Rectal smooth muscle tissue (tissue), 1 donor: ENCODE measurements around the gene CAVIN2.
"Not testable (repeated sequence)": the region's sequence is repeated elsewhere in the genome, so short reads cannot be mapped to it uniquely, and the experiment has no call there.

Source experiments
- H3K27ac ChIP-seq: one replicate; pipeline ENCODE4 v1.7.0; 2013; ENCODE audit warnings: low read depth, low read length, inconsistent platforms
- H3K27me3 ChIP-seq: one replicate; pipeline ENCODE4 v1.7.0; 2013; ENCODE audit warnings: low read length; ENCODE audit not compliant: control insufficient read depth, insufficient read depth
- H3K36me3 ChIP-seq: one replicate; pipeline ENCODE4 v1.7.0; 2013; ENCODE audit warnings: low read length; ENCODE audit not compliant: control insufficient read depth, insufficient read depth
- H3K4me1 ChIP-seq: one replicate; pipeline ENCODE4 v1.7.0; 2013; ENCODE audit warnings: low read length; ENCODE audit not compliant: control insufficient read depth, insufficient read depth
- H3K4me3 ChIP-seq: one replicate; pipeline ENCODE4 v1.7.0; 2013; ENCODE audit warnings: low read length
- H3K9ac ChIP-seq: one replicate; pipeline ENCODE4 v1.7.0; 2013; ENCODE audit warnings: low read length

CAVIN2 gene

GRCh38 chr2:191802180-191802579 lies 44.7 kb downstream of the CAVIN2 start:
- Histone ChIP-seq H3K36me3 (no peaks in the 10 kb centered on the region), H3K4me3 (no peak overlapping the region), H3K9ac (no peak overlapping the region), H3K4me1 (no peaks in the 10 kb centered on the region), H3K27ac (no peak overlapping the region), H3K27me3 (no peaks in the 10 kb centered on the region)

DNA sequence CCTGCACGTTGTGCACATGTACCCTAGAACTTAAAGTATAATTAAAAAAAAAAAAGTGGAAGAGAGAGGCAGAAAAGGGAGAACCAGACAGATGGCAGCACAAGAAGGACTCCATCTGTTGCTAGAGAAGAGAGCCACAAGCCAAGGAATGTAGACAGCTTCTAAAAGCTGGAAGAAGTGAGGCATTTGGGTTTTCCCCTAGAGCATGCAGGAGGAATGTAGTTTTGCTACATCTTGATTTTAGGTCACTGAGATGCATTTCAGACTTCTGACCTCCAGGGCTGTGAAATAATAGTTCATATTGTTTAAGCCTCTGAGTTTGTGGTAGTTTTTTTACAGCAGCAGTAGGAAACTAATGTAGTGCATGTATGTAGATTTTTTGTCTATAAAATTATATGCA lies 46.0 kb downstream of the CAVIN2 start:
- H3K27me3 ChIP-seq = no peaks in the 10 kb centered on the region
- H3K4me1 ChIP-seq = no peaks in the 10 kb centered on the region
- no peaks in the 10 kb centered on the region for H3K36me3 ChIP-seq
- no peak overlapping the region for H3K9ac ChIP-seq
- H3K27ac ChIP-seq = no peak overlapping the region
- H3K4me3 ChIP-seq = no peak overlapping the region

- H3K27ac ChIP-seq = no peak overlapping the region
- no peak overlapping the region for H3K9ac ChIP-seq
- H3K36me3 ChIP-seq = no peaks in the 10 kb centered on the region
- H3K27me3 ChIP-seq = no peaks in the 10 kb centered on the region
- H3K4me3 ChIP-seq = no peak overlapping the region
- H3K4me1 ChIP-seq = no peaks in the 10 kb centered on the region
These were observed 47.4 kb downstream of the CAVIN2 start for GRCh38 chr2:191799526-191799925.

DNA sequence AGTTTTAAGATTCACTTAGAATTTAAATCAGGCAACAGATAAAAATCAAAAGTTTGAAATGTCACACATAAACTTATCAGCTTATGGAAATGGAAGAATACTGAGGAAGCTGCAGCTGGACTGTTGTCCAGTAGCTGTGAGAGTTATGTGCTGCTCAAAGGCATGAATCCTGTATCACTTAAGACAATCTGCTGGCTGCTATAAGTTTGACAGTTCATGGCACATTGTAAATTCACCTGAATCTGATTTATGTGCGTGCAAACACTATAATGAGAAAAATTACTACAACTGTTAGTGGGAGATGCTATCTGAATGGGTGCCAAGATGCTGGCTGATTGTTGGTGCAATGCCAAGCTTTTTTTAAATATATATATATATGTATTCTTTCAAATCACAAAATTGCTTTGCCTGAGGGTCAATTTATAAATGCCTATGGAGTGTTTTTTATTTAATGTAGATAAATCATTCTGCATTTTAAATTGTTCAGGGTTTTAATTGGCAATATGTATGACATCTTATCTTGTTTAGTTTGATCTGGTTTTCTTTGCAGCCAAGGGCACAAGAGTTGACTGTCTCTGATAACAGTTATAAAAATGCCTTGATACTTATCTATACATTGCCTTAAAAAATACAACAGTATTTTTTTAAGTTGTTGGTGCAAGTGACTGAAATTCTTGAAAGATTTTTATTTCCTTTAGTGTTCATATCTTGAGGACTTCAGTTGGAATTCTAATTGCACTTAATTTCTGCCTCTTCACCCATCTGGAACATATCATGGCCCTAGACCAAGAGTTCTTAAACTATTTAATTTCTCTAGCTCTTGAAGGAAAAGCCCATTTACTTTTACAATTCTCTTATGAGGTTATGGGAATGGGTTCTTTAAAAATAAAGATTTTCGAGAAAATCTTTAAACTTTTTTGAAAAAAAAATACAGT lies 48.7 kb downstream of the CAVIN2 start:
- no peak overlapping the region for H3K4me3 ChIP-seq
- H3K27me3 ChIP-seq = no peaks in the 10 kb centered on the region
- no peaks in the 10 kb centered on the region for H3K36me3 ChIP-seq
- H3K4me1 ChIP-seq = no peaks in the 10 kb centered on the region
- no peak overlapping the region for H3K9ac ChIP-seq
- H3K27ac ChIP-seq = no peak overlapping the region

DNA sequence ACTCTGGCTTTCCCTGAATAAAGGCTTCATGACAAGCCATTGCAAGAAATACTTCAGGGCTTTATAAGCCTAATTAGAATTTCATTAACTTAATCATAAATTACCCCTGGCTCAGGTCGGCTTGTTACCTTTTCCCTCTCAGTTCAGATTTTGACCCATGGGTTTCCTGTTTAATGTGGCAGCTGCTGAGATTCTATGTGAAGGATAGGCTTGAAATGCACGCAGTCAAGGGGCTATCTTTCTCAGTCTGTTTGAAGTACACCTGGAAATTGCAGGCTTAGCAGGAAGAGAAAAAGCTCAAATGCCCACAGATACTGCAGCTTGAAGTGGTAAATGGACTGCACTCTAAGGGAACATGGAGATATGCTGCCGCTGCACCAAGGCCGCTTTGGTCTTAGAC lies 49.4 kb downstream of the CAVIN2 start:
- H3K36me3 ChIP-seq = no peaks in the 10 kb centered on the region
- no peak overlapping the region for H3K27ac ChIP-seq
- H3K4me1 ChIP-seq = no peaks in the 10 kb centered on the region
- no peak overlapping the region for H3K9ac ChIP-seq
- H3K27me3 ChIP-seq = no peaks in the 10 kb centered on the region
- H3K4me3 ChIP-seq = no peak overlapping the region

- no peak overlapping the region for H3K4me3 ChIP-seq
- no peak overlapping the region for H3K9ac ChIP-seq
- no peak overlapping the region for H3K27ac ChIP-seq
- no peaks in the 10 kb centered on the region for H3K27me3 ChIP-seq
- H3K4me1 ChIP-seq = no peaks in the 10 kb centered on the region
- no peaks in the 10 kb centered on the region for H3K36me3 ChIP-seq
These were observed 51.2 kb downstream of the CAVIN2 start for GRCh38 chr2:191795715-191796114.

DNA sequence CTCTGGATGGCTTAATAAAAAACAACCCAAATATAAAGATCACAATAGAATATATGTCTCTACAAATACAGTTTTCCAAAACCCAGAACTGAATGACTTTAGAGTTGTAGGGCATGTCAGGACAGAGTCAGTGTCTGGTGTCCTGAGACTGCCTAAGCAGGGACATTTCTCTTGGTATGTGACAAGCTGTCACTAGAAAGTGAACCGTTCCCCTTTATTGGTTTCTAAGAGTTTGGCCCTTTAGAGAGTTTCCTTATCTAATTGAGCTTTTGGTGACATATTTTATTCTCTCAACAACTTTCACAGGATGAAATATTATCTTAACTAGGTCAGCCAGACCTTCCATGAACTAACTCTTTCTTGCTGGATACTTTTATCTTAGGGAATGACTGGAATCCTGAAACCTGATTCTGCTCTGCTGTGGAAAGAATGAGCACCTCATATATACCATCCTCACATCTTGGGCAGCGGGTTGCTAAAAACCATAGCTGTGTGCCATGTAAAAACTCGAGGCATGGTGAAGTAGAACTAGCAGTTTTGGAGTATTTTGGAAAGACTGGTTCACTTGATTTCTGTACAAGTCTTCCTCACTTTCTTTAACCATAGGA lies 54.8 kb downstream of the CAVIN2 start:
- H3K4me3 ChIP-seq = no peak overlapping the region
- H3K36me3 ChIP-seq = no peaks in the 10 kb centered on the region
- no peaks in the 10 kb centered on the region for H3K4me1 ChIP-seq
- no peaks in the 10 kb centered on the region for H3K27me3 ChIP-seq
- H3K9ac ChIP-seq = no peak overlapping the region
- no peak overlapping the region for H3K27ac ChIP-seq

GRCh38 chr2:191790737-191791136 lies 56.2 kb downstream of the CAVIN2 start:
- H3K4me3 ChIP-seq = no peak overlapping the region

DNA sequence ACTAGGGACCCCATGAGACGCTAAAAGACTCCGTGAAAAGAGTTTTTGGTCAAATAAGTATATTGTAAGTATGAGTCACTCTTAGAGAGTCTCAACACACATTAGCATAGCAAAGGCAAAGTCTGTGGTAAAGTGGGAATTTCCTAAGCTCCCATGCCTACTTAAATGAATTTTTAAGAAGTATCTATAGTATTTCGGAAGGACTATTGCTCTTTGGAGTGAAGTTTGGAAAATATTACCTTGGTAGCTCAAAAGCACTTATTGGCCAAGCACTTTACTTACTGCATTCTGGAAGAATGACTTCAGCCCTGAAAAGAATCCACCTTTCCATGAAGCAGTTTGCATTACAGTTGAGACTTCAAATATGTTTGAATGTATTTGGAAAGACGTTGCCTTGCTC lies 57.1 kb downstream of the CAVIN2 start:
- Histone ChIP-seq H3K4me1 (no peaks in the 10 kb centered on the region), H3K9ac (no peak overlapping the region), H3K36me3 (no peaks in the 10 kb centered on the region), H3K4me3 (no peak overlapping the region), H3K27ac (no peak overlapping the region), H3K27me3 (no peaks in the 10 kb centered on the region)

More at GRCh38 chr2:191790737-191791136, 56.2 kb downstream of the CAVIN2 start:
- H3K9ac ChIP-seq = no peak overlapping the region
- H3K36me3 ChIP-seq = no peaks in the 10 kb centered on the region
- H3K27me3 ChIP-seq = no peaks in the 10 kb centered on the region
- H3K4me1 ChIP-seq = no peaks in the 10 kb centered on the region
- H3K27ac ChIP-seq = no peak overlapping the region

GRCh38 chr2:191786694-191787093 lies 60.2 kb downstream of the CAVIN2 start:
- no peak overlapping the region for H3K27ac ChIP-seq
- H3K9ac ChIP-seq = no peak overlapping the region
- H3K27me3 ChIP-seq = no peaks in the 10 kb centered on the region
- no peaks in the 10 kb centered on the region for H3K36me3 ChIP-seq
- no peaks in the 10 kb centered on the region for H3K4me1 ChIP-seq
- H3K4me3 ChIP-seq = no peak overlapping the region

DNA sequence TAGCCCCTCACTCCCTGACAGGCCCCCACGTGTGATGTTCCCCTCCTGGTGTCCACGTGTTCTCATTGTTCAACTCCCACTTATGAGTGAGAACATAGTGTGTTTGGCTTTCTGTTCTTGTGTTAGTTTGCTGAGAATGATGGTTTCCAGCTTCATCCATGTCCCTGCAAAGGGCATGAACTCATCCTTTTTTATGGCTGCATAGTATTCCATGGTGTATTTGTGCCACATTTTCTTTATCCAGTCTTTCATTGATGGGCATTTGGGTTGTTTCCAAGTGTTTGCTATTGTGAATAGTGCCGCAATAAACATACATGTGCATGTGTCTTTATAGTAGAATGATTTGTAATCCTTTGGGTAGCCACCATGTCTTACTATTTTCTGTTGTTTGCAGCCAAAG lies 61.2 kb downstream of the CAVIN2 start:
- H3K9ac ChIP-seq, H3K27ac ChIP-seq, H3K36me3 ChIP-seq, H3K4me3 ChIP-seq, H3K4me1 ChIP-seq, H3K27me3 ChIP-seq: not testable (repeated sequence)
